ENCODE measurements around the gene ADGRV1.

GRCh38 chr5:91140657-91141056 is 582.1 kb downstream of the ADGRV1 start:
- TF ChIP-seq POLR2A (IDR thresholded peaks at IDR 0.05; ENCODE audit: extremely low read depth, insufficient read length) = no peak
- TF ChIP-seq CTCF (IDR thresholded peaks at IDR 0.05; ENCODE audit: low read depth, low read length) = no peak
- no peak for TF ChIP-seq MAX (IDR thresholded peaks at IDR 0.05; ENCODE audit: low read depth, low read length)

Data from NB4 (cell line).